HG03342 (cell line): ENCODE results near the gene TUBA1C.

Source experiments
- ATAC-seq: cut with Tn5 transposase; IDR thresholded peaks from one replicate; pipeline ENCODE4 v1.9.1; 2021; ENCODE audit warnings: mild to moderate bottlenecking, moderate library complexity; ENCODE audit not compliant: unreplicated experiment

Gene TUBA1C

GRCh38 chr12:49264873-49265792 is at the start of gene TUBA1C:
Gene TUBA1C (plus strand): TSS chr12:49265082. CDS start chr12:49265182, 100 bp downstream.
- peak; percentile 83 for ATAC-seq

- no peak for ATAC-seq
Observed at GRCh38 chr12:49219417-49220026, 45.4 kb upstream of the TUBA1C start.

GRCh38 chr12:49220972-49221371 is 43.9 kb upstream of the TUBA1C start:
- ATAC-seq, result no peak

GRCh38 chr12:49223122-49223521 is 41.8 kb upstream of the TUBA1C start:
- no peak for ATAC-seq

- no peak for ATAC-seq
Observed at GRCh38 chr12:49223590-49224369, 41.1 kb upstream of the TUBA1C start.

GRCh38 chr12:49225576-49226166 is 39.2 kb upstream of the TUBA1C start:
- ATAC-seq, result no peak

GRCh38 chr12:49227713-49228112 is 37.2 kb upstream of the TUBA1C start:
- no peak for ATAC-seq

GRCh38 chr12:49228653-49229052 is 36.2 kb upstream of the TUBA1C start:
- no peak for ATAC-seq

GRCh38 chr12:49230176-49230804 is 34.6 kb upstream of the TUBA1C start:
- ATAC-seq, result no peak

- ATAC-seq, result no peak
Observed at GRCh38 chr12:49230805-49231194, 34.1 kb upstream of the TUBA1C start.

- ATAC-seq, result no peak
Observed at GRCh38 chr12:49231878-49232655, 32.8 kb upstream of the TUBA1C start.

- ATAC-seq, result no peak
Observed at GRCh38 chr12:49232940-49233841, 31.7 kb upstream of the TUBA1C start.

GRCh38 chr12:49233842-49234526 is 30.9 kb upstream of the TUBA1C start:
- no peak for ATAC-seq

GRCh38 chr12:49236423-49236822 is 28.5 kb upstream of the TUBA1C start:
- ATAC-seq, result no peak

- ATAC-seq, result no peak
Observed at GRCh38 chr12:49243631-49244030, 21.3 kb upstream of the TUBA1C start.

- ATAC-seq, result no peak
Observed at GRCh38 chr12:49244176-49244575, 20.7 kb upstream of the TUBA1C start.

GRCh38 chr12:49251357-49251756 is 13.5 kb upstream of the TUBA1C start:
- ATAC-seq, result no peak

GRCh38 chr12:49253033-49253623 is 11.8 kb upstream of the TUBA1C start:
- ATAC-seq, result no peak
